NCI-H1105 treated with DMSO at 0.1 percent for 48 hours (cell line): ENCODE measurements around the gene ABCB7.
"Not testable (repeated sequence)": the region's sequence is repeated elsewhere in the genome, so short reads cannot be mapped to it uniquely, and the experiment has no call there.

Experiments
- DNase-seq: peaks from one replicate; lab custom pipeline; 2025; lab: John Stamatoyannopoulos, UW

The ABCB7 gene

DNA sequence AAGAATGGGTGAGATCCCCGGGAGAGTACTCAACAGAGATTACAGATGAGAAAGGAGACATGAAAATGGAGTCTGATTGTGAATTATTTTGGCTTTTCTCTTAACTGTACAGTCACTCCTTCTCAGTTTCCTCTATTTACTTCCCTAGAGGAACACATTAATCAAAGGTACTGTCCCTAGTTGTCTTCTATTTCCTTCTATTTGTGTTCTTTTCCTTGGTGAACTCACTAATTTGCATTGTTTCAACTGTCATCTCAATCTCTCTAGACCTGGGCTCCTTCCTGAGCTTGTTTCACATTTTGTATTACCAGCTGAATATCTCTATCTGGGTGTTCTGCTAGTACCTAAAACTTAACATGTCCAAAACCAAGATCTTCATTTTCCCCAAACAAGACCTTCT lies 59.8 kb downstream of the ABCB7 start:
- no peak for DNase-seq

DNA sequence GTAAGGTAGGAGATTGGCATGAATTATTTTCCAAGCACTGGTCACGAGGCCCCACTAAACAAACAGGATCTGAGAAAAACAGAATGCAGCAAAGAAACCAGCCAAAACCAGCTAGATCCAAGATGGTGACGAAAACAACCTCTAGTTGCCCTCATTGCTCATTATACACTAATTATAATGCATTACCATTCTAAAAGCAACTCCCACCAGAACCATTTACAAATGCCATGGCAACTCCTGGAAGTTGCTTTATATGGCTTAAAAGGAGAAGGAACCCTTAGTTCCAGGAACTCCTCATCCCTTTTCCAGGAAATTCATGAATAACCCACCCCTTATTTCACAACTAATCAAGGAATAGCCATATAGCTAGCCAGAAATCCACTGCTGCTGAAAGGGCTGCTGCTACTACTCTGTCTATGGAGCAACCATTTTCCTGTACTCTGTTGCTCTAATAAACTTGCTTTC lies 69.3 kb downstream of the ABCB7 start:
- no peak for DNase-seq

DNA sequence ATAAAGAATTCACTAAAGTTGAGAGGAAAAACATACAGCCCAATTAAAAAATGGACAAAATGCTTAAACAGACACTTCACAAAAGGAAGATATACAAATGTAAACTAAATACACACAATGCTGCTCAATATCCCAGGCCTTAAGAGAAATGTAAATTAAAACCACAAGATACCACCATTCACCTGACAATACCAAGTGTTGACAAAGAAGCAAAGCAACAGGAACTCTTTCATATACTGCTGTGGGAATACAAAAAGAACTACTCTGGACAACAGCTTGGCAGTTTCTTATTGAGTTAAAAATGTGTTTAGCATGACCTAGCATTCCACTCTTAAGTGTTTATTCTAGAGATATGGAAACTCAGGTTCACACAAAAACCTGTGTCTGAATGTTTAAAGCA lies 71.3 kb downstream of the ABCB7 start:
- no peak for DNase-seq

- DNase-seq: no peak
These were observed 79.7 kb downstream of the ABCB7 start for GRCh38 chrX:75076429-75076828.

- DNase-seq: no peak
These were observed 81.6 kb downstream of the ABCB7 start for GRCh38 chrX:75074475-75074874.

DNA sequence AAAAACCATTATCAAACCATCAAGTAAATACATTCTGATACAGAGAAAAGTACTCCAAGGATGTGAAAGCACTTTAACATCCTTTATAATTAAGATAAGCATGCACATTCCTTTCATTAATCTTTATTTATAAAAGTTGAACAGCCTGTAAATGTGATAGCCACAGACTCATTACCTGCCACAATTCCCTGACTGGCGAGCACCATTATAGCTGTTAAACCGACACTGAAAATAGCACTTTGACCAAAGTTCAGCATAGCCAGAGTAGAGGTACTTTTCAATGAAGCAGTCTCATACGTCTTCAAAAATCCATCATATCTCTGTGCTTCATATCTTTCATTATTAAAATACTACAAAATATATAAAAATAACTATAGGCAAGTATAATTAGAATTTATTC lies 84.7 kb downstream of the ABCB7 start:
- no peak for DNase-seq

DNA sequence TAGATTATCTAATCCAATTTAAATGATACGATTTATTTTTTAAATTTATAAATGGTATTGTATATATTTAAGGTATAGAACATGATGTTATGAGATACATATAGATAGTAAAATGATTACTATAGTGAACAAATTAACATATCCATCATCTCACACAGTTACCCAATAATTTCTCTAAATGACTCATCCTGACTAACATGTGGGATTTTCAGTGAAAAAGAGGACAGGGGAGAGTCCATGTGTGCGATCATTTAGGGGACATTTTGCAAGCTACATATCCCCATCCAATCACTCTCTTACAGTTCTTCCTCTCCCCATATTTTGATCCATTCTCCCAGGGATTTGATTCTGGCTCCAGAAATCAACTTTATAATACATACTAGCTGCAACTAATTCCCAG lies 88.2 kb downstream of the ABCB7 start:
- no peak for DNase-seq

DNA sequence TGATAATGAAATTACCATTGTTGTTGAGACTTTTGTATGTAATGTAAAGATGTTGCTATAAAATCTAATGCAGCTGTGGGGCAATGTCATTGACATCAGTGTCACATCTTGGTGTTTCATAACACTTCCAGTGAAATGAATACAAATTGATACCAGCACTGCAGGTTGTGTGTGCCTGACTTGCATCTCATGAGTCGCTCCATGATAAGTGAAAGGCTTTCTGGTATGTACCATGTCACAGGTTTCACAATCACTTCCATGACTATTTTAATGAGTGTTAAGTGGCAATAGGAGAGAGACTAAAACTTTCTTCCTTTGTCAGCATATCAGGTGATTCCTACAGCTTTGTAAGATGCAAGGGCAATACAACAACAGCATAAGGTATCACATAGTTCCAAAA lies 94.4 kb downstream of the ABCB7 start:
- no peak for DNase-seq

GRCh38 chrX:75051047-75051446 lies 105.0 kb downstream of the ABCB7 start:
- no peak for DNase-seq

DNA sequence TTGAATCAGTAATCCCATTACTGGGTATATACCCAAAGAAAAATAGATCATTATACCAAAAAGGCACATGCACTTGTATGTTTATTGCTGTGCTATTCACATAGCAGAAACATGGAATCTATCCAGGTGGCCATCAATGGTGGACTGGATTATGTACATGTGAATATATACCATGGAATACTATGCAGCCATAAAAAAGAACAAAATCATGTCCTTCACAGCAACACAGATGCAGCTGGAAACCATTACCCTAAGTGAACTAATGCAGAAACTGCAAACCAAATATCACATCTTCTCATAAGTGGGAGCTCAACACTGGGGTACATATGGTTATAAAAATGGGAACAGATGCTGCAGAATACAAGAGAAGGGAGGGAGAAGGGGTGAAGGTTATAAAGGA lies 110.7 kb downstream of the ABCB7 start:
- no peak for DNase-seq

- DNase-seq: not testable (repeated sequence)
These were observed 111.9 kb downstream of the ABCB7 start for GRCh38 chrX:75044142-75044541.

- no peak for DNase-seq
These were observed 117.2 kb downstream of the ABCB7 start for GRCh38 chrX:75038925-75039324.
